WTC11 (cell line): ENCODE results near the gene ZNF660. TPM values are rescaled to one million over a fixed set of nuclear protein-coding genes. Genes with fewer than 3 reads are reported as not detected.

Source experiments
- ATAC-seq: fragments of 200-7000 bp; cut with Tn5 transposase; 2 replicates; pipeline ENCODE4 v1.10.0; 2021; ENCODE audit warnings: mild to moderate bottlenecking, moderate library complexity
- CTCF ChIA-PET: fragments of 300-600 bp; sonication (Branson Sonifier 250); formaldehyde crosslinking; loops from one replicate; lab custom pipeline; 2021; ENCODE audit warnings: antibody characterized with exemption; lab: Charles Lee
- POLR2A ChIA-PET: fragments of 350-600 bp; sonication (Branson Sonifier 250); formaldehyde crosslinking; loops from one replicate; lab custom pipeline; 2021; ENCODE audit warnings: antibody characterized with exemption; lab: Charles Lee
- DNase-seq: peaks from one replicate; pipeline ENCODE4 v3.0.0; 2021; ENCODE audit warnings: low spot score
- H3K27ac Mint-ChIP-seq: 2 replicates; pipeline ENCODE4 v1.8.0; 2021; ENCODE audit warnings: mixed read lengths
- H3K27me3 Mint-ChIP-seq: 2 replicates; pipeline ENCODE4 v1.8.0; 2021; ENCODE audit warnings: low read depth, mild to moderate bottlenecking, moderate library complexity, mixed read lengths
- H3K36me3 Mint-ChIP-seq: 2 replicates; pipeline ENCODE4 v1.8.0; 2021; ENCODE audit warnings: mixed read lengths
- H3K4me1 Mint-ChIP-seq: 2 replicates; pipeline ENCODE4 v1.8.0; 2022; ENCODE audit warnings: mixed read lengths
- H3K4me3 Mint-ChIP-seq: 2 replicates; pipeline ENCODE4 v1.8.0; 2021; ENCODE audit warnings: mild to moderate bottlenecking, moderate library complexity, mixed read lengths
- H3K9me3 Mint-ChIP-seq: 2 replicates; pipeline ENCODE4 v1.8.0; 2021; ENCODE audit warnings: mixed read lengths
- CREB1 ChIP-seq: sonication (generic); formaldehyde crosslinking; IDR thresholded peaks from 2 replicates; pipeline ENCODE4 v1.8.0; 2023; ENCODE audit warnings: mild to moderate bottlenecking, missing genetic modification reagents
- ETV6 ChIP-seq: sonication (generic); formaldehyde crosslinking; IDR thresholded peaks from 2 replicates; pipeline ENCODE4 v1.8.1; 2022; ENCODE audit warnings: mild to moderate bottlenecking, missing genetic modification reagents
- FOXK1 ChIP-seq: sonication (generic); formaldehyde crosslinking; IDR thresholded peaks from 2 replicates; pipeline ENCODE4 v1.8.0; 2022; ENCODE audit warnings: mild to moderate bottlenecking, moderate library complexity, missing genetic modification reagents
- GRHL2 ChIP-seq: fragments of 250-450 bp; sonication (Bioruptor Pico); IDR thresholded peaks from 2 replicates; pipeline ENCODE4 v1.8.0; 2022; ENCODE audit warnings: mild to moderate bottlenecking, moderate library complexity; ENCODE audit not compliant: insufficient replicate concordance, severe bottlenecking
- PRRX2 ChIP-seq: fragments of 250-450 bp; sonication (Bioruptor Pico); IDR thresholded peaks from 2 replicates; pipeline ENCODE4 v1.8.0; 2021; ENCODE audit warnings: mild to moderate bottlenecking
- SP1 ChIP-seq: sonication (generic); formaldehyde crosslinking; conservative IDR thresholded peaks from 2 replicates; pipeline ENCODE4 v1.8.1; 2022; ENCODE audit warnings: missing genetic modification reagents
- total RNA-seq: library from RNA; stranded (reverse); gene quantifications from 3 replicates; pipeline ENCODE4 v1.2.3, GENCODE V29; 2021
- TF ChIP-seq, protein P1 (sequence below): sonication (generic); formaldehyde crosslinking; IDR thresholded peaks from 2 replicates; pipeline ENCODE4 v1.8.0; 2022; ENCODE audit warnings: mild to moderate bottlenecking, missing genetic modification reagents
- TF ChIP-seq, protein P2 (sequence below): sonication (generic); formaldehyde crosslinking; IDR thresholded peaks from 2 replicates; pipeline ENCODE4 v1.8.0; 2022; ENCODE audit warnings: mild to moderate bottlenecking, missing genetic modification reagents
- TF ChIP-seq, protein P3 (sequence below): fragments of 250-450 bp; sonication (Bioruptor Pico); IDR thresholded peaks from 2 replicates; pipeline ENCODE4 v1.9.0; 2021; ENCODE audit warnings: mild to moderate bottlenecking, borderline replicate concordance
- TF ChIP-seq, protein P4 (sequence below): sonication (generic); formaldehyde crosslinking; IDR thresholded peaks from 2 replicates; pipeline ENCODE4 v1.8.0; 2022; ENCODE audit warnings: missing genetic modification reagents
- TF ChIP-seq, protein P5 (sequence below): fragments of 200-600 bp; IDR thresholded peaks from 2 replicates; pipeline ENCODE4 v1.8.0; 2022; ENCODE audit warnings: antibody characterized with exemption
- TF ChIP-seq, protein P6 (sequence below): fragments of 250-450 bp; sonication (Bioruptor Pico); IDR thresholded peaks from 2 replicates; pipeline ENCODE4 v1.9.0; 2021; ENCODE audit warnings: mild to moderate bottlenecking

Gene ZNF660
- total RNA-seq, 1 experiment from 2014 or later, result 9.0 TPM

DNA sequence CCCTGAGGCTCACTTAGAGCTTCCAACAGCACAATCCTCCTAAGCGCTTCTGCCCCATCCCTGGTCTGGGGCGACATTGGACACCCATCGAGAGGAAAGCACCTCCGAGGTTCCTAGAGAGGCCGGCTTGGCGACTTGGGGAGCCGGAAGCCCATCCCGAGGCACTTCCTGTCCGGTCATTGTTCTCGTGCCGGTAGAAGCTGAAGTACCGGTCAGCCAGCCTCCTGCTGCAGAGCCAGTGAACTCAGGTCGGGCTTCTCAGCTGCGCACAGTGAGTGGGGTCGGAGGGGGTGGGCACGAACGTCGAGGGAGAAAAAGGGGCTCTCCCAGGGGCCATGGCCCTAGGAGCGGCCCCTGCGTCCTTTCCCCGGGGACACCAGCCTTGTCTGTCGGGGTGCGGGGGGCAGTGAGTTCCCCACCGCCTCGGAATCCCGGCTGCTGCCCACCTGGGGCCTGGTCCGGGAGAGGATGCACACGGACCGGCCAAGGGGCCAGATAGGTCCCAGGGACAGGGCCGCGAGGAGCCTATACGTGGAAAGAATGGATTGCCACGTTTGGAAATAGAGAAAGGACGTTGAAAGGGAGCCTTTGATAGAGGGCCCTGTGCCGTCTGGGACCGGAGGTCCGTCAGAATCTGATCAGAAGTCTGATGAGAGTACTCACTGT lies 63.9 kb downstream of the ZNF660 start, which contains the start of gene ZNF35:
Gene ZNF35 (plus strand): TSS at position 169 of the 666 bp plus-strand sequence. CDS start 2,336 bp downstream, outside the sequence.
- peaks cover 5% of the 10 kb centered on the region for H3K9me3 Mint-ChIP-seq
- H3K4me3 Mint-ChIP-seq, result peak within 1 kb of the TSS; percentile 91
- peak; percentile 98 for ATAC-seq
- H3K4me1 Mint-ChIP-seq, result peaks cover 13% of the 10 kb centered on the region
- peak within 1 kb of the TSS; percentile 72 for H3K27ac Mint-ChIP-seq
- H3K27me3 Mint-ChIP-seq, result no peaks in the 10 kb centered on the region
- DNase-seq, result peak; percentile 88
- ChIA-PET CTCF (interaction anchor here (1.0 to 1.2 kb wide), 2 partner anchors 13 to 23 kb away, joined by 5 to 6 read pairs; partner anchors contain the start of gene ZNF197), POLR2A (interaction anchor here (0.7 to 1.3 kb wide), 6 partner anchors 11 to 64 kb away, joined by 3 to 7 read pairs (median 4); partner anchors contain the start of genes ZNF197, ZNF502 and ZNF660)
- TF ChIP-seq, protein P1, sequence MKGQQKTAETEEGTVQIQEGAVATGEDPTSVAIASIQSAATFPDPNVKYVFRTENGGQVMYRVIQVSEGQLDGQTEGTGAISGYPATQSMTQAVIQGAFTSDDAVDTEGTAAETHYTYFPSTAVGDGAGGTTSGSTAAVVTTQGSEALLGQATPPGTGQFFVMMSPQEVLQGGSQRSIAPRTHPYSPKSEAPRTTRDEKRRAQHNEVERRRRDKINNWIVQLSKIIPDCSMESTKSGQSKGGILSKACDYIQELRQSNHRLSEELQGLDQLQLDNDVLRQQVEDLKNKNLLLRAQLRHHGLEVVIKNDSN, result 0 out of 2 replicates have a peak, but pooled peaks have one; percentile 39
- TF ChIP-seq, protein P2, sequence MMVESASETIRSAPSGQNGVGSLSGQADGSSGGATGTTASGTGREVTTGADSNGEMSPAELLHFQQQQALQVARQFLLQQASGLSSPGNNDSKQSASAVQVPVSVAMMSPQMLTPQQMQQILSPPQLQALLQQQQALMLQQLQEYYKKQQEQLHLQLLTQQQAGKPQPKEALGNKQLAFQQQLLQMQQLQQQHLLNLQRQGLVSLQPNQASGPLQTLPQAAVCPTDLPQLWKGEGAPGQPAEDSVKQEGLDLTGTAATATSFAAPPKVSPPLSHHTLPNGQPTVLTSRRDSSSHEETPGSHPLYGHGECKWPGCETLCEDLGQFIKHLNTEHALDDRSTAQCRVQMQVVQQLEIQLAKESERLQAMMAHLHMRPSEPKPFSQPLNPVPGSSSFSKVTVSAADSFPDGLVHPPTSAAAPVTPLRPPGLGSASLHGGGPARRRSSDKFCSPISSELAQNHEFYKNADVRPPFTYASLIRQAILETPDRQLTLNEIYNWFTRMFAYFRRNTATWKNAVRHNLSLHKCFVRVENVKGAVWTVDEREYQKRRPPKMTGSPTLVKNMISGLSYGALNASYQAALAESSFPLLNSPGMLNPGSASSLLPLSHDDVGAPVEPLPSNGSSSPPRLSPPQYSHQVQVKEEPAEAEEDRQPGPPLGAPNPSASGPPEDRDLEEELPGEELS (CRISPR knock-in tag), result 0 out of 2 replicates have a peak, but pooled peaks have one; percentile 55
- TF ChIP-seq, protein P3, sequence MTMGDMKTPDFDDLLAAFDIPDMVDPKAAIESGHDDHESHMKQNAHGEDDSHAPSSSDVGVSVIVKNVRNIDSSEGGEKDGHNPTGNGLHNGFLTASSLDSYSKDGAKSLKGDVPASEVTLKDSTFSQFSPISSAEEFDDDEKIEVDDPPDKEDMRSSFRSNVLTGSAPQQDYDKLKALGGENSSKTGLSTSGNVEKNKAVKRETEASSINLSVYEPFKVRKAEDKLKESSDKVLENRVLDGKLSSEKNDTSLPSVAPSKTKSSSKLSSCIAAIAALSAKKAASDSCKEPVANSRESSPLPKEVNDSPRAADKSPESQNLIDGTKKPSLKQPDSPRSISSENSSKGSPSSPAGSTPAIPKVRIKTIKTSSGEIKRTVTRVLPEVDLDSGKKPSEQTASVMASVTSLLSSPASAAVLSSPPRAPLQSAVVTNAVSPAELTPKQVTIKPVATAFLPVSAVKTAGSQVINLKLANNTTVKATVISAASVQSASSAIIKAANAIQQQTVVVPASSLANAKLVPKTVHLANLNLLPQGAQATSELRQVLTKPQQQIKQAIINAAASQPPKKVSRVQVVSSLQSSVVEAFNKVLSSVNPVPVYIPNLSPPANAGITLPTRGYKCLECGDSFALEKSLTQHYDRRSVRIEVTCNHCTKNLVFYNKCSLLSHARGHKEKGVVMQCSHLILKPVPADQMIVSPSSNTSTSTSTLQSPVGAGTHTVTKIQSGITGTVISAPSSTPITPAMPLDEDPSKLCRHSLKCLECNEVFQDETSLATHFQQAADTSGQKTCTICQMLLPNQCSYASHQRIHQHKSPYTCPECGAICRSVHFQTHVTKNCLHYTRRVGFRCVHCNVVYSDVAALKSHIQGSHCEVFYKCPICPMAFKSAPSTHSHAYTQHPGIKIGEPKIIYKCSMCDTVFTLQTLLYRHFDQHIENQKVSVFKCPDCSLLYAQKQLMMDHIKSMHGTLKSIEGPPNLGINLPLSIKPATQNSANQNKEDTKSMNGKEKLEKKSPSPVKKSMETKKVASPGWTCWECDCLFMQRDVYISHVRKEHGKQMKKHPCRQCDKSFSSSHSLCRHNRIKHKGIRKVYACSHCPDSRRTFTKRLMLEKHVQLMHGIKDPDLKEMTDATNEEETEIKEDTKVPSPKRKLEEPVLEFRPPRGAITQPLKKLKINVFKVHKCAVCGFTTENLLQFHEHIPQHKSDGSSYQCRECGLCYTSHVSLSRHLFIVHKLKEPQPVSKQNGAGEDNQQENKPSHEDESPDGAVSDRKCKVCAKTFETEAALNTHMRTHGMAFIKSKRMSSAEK (CRISPR knock-in tag), result no peak
- TF ChIP-seq CREB1 (CRISPR knock-in tag) (0 out of 2 replicates have a peak, but pooled peaks have one; percentile 50), SP1 (CRISPR knock-in tag) (peak; percentile 36; the same call in 1 of the 2 replicates), GRHL2 (no peak), ETV6 (peak; percentile 86; the same call in 1 of the 2 replicates), FOXK1 (peak; percentile 33; the same call in 1 of the 2 replicates), PRRX2 (CRISPR knock-in tag) (peak; percentile 20; the same call in 1 of the 2 replicates)
- TF ChIP-seq, protein P4, sequence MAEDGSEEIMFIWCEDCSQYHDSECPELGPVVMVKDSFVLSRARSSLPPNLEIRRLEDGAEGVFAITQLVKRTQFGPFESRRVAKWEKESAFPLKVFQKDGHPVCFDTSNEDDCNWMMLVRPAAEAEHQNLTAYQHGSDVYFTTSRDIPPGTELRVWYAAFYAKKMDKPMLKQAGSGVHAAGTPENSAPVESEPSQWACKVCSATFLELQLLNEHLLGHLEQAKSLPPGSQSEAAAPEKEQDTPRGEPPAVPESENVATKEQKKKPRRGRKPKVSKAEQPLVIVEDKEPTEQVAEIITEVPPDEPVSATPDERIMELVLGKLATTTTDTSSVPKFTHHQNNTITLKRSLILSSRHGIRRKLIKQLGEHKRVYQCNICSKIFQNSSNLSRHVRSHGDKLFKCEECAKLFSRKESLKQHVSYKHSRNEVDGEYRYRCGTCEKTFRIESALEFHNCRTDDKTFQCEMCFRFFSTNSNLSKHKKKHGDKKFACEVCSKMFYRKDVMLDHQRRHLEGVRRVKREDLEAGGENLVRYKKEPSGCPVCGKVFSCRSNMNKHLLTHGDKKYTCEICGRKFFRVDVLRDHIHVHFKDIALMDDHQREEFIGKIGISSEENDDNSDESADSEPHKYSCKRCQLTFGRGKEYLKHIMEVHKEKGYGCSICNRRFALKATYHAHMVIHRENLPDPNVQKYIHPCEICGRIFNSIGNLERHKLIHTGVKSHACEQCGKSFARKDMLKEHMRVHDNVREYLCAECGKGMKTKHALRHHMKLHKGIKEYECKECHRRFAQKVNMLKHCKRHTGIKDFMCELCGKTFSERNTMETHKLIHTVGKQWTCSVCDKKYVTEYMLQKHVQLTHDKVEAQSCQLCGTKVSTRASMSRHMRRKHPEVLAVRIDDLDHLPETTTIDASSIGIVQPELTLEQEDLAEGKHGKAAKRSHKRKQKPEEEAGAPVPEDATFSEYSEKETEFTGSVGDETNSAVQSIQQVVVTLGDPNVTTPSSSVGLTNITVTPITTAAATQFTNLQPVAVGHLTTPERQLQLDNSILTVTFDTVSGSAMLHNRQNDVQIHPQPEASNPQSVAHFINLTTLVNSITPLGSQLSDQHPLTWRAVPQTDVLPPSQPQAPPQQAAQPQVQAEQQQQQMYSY (CRISPR knock-in tag), result no peak
- TF ChIP-seq, protein P5, sequence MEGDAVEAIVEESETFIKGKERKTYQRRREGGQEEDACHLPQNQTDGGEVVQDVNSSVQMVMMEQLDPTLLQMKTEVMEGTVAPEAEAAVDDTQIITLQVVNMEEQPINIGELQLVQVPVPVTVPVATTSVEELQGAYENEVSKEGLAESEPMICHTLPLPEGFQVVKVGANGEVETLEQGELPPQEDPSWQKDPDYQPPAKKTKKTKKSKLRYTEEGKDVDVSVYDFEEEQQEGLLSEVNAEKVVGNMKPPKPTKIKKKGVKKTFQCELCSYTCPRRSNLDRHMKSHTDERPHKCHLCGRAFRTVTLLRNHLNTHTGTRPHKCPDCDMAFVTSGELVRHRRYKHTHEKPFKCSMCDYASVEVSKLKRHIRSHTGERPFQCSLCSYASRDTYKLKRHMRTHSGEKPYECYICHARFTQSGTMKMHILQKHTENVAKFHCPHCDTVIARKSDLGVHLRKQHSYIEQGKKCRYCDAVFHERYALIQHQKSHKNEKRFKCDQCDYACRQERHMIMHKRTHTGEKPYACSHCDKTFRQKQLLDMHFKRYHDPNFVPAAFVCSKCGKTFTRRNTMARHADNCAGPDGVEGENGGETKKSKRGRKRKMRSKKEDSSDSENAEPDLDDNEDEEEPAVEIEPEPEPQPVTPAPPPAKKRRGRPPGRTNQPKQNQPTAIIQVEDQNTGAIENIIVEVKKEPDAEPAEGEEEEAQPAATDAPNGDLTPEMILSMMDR, result no peak
- TF ChIP-seq, protein P6, sequence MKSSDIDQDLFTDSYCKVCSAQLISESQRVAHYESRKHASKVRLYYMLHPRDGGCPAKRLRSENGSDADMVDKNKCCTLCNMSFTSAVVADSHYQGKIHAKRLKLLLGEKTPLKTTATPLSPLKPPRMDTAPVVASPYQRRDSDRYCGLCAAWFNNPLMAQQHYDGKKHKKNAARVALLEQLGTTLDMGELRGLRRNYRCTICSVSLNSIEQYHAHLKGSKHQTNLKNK (CRISPR knock-in tag), result peak; percentile 80; the same call in 1 of the 2 replicates
- peaks cover 35% of the 10 kb centered on the region for H3K36me3 Mint-ChIP-seq

Other genes starting within 250 kb of the ZNF660 start
- 14.8 to 18.9 TPM (median 16.6 TPM) in 3 replicates for gene TCAIM, start 246.2 kb upstream of the ZNF660 start, total RNA-seq
- 20.3 to 27.7 TPM (median 26.0 TPM) in 3 replicates for gene ZNF445, start 107.3 kb upstream of the ZNF660 start, total RNA-seq
- gene ZKSCAN7, start 29.8 kb upstream of the ZNF660 start, total RNA-seq, result 8.3 to 9.4 TPM (median 8.9 TPM) in 3 replicates
- gene ZNF197, start 40.1 kb downstream of the ZNF660 start, total RNA-seq, result 16.4 to 19.8 TPM (median 16.4 TPM) in 3 replicates
- gene ZNF35, start 63.8 kb downstream of the ZNF660 start, total RNA-seq, result 11.1 to 17.2 TPM (median 13.9 TPM) in 3 replicates
- gene ZNF502, start 127.7 kb downstream of the ZNF660 start, total RNA-seq, result 2.6 to 3.6 TPM (median 3.4 TPM) in 3 replicates
- gene ZNF501, start 144.7 kb downstream of the ZNF660 start, total RNA-seq, result 8.8 to 9.0 TPM (median 8.8 TPM) in 3 replicates
- 41.9 to 55.6 TPM (median 45.4 TPM) in 3 replicates for gene KIAA1143, start 176.7 kb downstream of the ZNF660 start, total RNA-seq
- 18.4 to 23.7 TPM (median 21.1 TPM) in 3 replicates for gene KIF15, start 176.8 kb downstream of the ZNF660 start, total RNA-seq